ENCODE results near the gene NRIP1.

The NRIP1 gene

DNA sequence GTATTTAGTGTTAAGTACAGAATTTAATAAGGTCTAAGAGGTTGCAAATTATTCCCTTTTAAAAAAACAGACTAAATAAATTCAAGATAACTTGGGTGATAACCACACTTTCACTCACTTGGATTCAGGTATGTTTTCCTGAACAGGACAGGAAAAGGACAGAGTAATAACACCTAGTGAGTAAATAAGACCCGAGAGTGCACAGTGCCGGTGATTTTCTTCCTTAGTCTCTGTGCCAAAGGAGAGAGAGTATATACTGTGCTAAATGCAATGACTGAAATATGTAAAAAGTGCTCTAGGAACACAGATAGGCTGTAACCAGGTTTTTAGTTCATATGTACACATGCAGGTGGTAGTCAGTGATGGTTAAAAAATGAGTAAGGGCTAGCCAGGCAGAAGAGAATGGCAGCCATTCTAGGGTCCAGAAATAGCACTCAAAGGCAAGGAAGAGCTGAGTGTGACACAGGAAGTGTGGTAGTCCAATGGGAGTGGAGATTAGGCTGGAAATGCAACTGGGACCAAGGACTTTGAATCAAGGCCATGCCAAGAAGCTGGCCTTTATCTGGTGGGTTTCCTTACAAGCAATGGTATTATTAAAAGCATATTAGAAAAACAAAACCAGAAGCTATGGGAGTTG, 58.1 kb downstream of the NRIP1 start:
- DNase-seq = no peak

DNA sequence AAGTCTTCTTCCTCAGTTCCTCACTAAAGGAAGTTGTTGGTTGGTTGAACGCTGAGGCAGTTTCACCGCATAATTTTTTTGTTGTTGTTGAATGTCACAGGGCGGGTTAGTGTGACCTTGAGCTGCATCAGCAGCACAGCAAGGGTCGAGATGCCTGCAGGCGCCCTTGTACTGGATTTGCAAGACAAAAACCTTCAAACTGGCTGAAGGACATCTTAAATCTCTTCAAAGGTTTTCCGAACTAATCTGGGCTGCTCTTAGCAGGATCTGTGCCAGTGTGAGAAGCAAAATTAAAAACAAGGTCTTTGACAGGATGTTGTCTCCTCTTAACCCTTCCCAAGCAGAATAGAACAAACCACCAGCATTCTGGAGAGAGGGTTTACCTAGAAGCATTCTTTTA, 59.4 kb downstream of the NRIP1 start:
- no peak for DNase-seq

DNA sequence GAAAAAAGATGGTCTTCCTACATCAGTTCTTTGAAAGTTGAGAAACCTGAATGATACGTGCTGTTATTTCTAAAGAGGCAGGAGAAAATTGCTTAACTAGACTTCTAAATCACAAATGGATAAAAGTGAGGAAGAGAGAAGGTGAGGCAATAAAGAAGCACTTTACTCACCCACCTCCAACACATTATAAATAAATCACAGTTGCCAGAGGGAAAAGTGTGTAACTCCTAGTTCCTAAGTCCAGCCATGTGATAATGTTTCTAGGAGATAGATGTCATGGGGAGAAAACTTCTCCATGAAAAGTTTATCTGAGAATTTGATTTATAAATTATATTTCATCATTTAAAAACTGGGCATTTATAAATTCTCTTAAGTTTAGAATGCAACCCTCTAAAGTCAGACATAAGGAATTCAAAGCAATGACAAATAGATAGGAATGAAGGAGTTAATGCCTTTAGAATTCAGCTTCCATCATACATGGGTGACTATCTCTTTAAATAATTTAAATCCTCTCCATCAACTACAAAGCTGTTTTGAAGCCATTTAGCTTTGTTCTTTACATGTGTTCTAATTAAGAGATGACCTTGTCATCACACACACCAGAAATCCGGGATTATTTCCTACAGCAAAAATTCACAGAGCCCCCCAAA, 60.0 kb downstream of the NRIP1 start:
- DNase-seq = peak; percentile 72

DNA sequence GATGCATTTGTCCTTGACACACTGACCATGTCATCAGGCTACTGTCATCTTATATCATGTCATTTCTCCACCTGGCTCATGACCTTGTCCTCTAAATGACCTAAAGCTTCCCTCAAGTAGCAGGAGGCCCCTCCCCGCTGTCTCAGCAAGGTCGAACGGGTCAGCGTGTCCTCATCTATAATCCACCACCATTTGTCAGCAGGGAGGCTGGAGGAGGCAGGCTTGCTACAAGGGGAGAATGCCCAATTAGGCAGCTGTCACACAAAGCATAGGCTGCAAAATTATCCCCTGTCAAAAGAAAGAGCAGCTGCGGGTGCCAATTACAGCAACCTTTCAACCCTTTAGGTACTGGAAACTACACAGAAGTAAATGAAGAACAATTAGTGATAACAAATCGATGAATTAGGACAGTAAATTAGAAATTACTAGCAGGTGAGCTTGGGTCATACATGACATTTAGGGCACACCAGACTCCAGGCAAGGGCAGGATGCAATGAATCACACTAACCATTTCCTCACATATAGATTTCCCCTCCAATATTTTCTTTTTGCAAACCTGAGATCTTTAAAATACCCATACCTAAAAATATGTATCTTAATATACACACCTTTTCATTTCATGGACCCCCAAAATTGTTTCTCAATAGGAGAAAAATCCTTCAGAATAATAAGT, 61.2 kb downstream of the NRIP1 start:
- DNase-seq = no peak

DNA sequence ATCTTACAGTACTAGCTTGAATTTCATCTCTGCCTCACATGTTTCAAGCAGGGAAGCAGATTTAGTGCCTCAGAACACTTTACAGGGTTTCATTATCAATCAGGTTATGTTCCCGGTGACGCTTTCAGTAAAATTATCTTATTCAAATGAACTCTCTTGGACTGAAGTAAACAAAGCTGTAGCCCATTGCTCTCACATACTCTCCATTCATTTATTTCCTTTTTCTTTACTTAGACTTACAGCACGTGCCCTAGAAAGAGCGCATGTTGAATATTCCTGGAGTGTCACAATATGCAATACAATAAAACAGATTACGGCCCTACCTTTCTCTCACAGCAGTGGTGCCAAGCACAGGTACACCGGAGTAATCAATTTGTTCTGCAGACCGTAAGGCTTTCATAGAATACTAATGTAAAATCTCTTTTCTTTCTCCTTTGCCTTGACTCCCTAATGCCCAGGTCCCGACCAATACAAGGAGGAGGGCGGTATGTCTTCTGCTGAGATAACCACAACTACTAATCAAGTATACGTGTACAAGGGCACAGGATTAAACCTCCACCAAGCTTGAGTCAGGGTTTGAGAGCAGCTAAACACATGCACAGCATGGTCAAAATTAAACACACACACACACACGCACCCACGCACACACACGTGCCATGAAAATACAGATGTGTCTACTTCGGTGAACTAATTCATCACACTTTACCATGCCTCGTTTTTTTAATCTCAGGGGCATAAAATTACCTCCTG, 62.8 kb downstream of the NRIP1 start:
- DNase-seq = peak; percentile 22

DNA sequence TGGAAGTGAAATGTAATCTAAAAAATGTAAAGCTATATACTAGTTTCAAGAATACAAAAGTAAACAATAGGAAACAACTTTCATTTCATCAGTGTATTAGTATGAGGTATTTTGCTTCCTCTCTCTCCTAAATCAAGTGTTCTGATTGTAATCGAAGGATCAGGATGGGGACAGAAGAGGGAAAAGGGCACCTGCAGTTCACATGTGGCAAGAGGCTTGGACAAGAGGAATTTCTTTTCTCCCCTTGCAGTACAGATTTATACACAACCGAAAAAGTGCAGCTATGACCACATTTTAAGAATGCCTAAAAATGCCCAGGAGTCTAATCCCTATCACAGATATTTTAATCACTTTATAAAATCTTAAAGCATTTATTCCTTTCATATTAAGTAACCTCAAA, 63.7 kb downstream of the NRIP1 start:
- DNase-seq = no peak

DNA sequence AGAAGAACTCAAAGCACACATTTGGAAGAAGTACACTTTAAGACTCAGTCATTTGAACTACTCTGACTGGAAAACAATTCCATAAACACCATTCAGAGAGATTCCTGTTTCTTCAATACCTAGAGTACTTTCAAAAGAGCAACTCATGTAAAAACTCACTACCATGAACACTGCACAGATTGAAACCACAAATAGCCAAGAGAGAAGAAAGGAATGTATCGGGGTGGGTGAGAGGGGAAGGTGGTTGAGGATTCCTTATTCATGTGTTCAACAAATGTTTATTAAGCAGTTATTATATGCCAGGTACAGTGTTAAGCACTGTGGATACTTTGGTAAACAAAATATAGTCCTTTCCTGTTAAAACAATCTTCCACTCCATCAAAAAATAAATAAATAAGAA, 64.7 kb downstream of the NRIP1 start:
- DNase-seq = peak; percentile 80

DNA sequence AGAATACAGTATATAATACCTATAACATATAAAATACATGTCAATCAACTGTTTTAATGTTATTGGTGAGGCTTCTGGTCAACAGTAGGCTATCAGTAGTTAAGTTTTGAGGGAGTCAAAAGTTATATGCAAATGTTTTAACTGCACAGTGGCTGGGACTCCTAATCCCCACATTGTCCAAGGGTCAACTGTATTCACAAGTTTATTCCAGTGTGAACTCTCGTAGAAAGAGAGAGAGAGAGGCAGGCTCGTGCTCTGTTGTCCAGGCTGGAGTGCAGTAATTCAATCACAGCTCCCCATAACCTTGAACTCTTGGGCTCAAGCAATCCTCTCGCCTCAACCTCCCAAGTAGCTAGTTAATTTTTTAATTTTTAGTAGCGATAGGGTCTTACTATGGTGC, 66.0 kb downstream of the NRIP1 start:
- no peak for DNase-seq

DNA sequence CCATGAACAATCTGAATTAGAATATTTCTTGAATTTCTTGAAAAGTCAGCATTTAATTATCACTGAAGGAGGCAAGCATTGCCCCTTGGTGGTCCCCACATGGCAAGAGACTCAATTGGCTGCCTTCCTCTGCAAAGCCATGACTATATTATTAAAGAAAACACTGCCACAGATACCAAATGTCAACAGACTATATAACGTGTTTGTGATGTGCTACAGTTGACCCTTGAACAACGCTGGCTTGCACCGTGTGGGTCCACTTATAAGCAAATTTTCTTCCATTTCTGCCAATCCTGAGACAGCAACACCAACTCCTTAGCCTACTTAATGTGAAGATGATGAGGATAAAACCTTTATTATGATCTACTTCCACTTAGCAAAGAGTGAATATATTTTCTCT, 66.5 kb downstream of the NRIP1 start:
- DNase-seq = no peak

DNA sequence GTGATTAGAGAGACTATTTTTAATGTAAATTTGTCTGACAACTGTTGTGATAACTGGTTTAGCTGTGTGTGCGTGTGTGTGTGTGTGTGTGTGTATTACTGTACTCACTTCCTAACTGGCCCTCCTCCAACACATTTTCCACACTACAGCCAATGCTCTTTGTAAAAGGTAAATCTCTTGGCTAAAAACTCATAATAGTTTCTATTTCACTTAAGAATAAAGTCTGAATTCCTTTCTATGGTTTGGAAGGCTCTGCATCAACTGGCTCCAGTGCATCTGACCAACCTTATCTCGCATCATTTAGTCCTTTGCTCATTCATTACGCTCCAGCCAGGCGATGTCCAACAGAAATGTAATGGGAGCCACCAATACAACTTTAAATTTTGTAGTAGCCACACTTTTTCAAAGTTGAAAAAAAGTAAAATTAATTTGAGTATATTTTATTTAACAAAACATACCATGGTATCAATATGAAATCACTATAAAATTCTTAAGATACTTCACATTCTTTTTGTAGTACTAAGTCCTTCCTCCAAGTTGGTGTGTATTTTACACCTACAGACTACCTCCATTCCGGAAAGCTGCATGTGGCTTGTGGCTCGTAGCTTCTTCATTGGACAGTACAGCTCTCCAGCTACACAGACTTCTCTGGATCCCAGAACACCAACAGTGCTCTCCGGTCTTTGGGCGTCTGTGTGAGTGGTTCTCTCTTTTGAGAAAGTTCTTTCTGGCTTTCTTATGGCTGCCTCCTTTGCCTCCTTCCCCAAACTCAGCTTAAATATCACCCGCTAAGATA, 68.9 kb downstream of the NRIP1 start:
- peak; percentile 83 for DNase-seq

DNA sequence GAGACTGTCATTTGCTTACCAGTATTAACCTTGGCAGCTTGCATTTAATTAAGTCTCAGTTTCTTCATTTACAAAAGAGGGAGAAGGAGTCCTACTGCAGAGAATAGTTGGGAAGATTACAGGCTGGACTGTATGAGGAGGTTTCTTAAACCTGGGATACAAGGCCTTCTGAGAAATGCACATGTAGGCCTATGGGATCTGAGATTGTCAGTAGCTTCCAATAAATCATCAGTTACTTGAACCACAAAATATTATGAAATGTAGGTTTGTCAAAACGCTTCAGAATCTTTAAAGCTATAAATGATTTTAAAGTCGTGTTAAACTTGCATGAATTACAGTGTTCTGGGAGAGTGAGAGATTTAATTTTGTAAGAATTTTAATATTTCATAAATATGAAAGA, 69.6 kb downstream of the NRIP1 start:
- peak; percentile 41 for DNase-seq

DNA sequence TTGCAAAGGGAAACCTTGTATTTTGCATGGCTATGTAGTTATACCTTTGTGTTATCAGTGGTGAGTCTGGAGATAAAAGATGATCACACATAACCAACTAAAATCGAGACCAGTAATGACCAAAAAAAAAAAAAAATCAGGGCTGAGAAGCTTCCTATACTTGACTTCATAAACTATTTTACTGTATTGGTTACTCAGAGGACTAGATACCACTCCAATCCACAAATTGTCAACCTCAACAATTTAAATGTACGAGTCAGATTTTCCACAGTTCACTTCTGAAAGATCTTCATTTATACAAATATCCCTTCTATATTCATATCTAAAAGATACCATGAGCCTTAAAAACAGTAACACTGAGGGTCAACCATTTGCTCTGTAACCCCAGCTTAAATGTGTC, 71.7 kb downstream of the NRIP1 start:
- DNase-seq = peak; percentile 54

DNA sequence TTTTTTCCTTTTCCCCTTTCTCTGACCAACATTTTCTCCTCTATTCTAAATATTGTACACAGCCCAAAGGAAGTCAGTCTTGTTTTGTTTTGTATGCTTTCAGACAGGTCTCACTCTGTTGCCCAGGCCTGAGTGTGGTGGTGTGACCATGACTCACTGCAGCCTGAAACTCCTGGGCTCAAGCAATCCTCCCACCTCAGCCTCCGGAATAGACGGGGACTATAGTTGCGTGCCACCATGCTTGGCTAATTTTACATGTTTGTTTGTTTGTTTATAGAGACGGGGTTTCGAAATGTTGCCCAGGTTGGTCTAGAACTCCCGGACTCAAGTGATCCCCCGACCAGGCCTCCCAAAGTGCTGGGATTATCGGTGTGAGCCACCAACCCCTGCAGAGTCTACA, 72.8 kb downstream of the NRIP1 start:
- DNase-seq = no peak

DNA sequence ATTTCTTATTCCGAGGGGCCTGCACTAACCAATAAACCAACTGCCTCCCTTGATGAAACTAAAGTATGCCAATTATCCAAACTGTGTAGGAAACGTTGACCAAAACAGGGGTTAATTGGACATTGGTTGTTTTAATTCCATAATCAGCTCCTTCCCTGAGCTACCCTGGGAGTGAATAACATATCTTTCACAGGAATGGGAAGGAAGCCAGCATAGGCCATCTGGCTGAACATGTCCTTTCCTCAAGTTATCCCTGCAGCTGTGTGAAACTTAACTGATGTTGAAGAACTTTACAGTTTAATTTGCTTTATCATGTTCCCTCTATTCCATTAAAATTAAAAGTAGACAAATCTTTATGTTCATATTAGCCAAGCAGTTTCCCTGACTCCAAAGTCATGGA, 75.4 kb downstream of the NRIP1 start:
- peak; percentile 78 for DNase-seq

DNA sequence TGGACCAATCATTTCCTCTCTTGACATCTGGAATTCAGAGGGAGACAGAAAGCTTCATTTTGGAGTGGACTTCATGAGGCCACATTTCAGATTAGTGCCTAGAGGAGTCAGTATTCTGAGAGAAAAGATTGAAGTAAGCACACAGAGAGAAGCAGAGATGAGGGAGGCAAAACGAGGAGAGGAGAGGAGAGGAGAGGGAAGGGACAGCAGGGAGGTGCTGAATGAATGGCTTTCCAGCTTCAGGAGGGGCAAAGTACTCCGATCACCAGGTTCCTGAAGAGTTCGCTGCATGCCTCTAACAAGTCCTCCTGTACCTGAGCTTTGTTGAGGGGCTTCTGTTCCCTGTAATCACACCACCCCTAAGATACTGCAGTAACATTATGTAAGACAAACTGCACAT, 76.0 kb downstream of the NRIP1 start:
- no peak for DNase-seq

DNA sequence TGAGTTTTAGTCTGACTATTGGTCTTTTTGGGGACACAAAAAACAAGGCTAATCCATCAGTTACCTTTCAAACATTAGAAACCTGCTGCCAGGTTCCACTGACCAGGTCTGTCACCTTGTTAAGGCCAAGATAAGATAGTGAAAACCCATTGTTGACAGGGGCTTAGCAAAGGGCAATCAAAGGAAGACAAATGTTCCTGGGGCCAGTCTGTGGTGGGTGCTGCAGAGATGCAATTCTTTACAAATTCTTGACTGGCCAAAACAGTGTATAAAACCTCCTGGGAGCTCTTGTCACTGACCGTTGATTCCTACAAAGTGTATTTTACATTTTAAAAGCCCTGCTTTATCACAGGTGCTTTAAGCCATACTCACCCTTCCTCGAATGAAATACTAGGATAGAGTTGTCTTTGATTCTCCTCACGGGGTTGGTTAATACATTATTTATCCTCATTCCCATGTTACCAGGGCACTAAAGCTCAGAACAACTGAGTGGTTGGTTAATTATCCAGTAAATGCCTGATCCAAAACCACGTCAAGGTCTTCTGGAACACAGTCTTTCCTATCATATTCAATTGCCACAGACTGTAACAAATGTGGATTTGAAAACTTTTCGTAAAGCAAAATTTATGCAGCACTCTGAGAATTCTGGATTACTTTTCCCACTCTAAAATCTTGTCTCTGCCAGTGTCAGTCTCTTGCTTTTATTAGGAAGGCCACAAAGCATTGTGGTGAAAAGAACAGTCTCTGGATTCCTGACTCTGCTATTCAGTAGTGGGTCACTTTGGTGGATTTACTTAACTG, 77.2 kb downstream of the NRIP1 start:
- DNase-seq = no peak

DNA sequence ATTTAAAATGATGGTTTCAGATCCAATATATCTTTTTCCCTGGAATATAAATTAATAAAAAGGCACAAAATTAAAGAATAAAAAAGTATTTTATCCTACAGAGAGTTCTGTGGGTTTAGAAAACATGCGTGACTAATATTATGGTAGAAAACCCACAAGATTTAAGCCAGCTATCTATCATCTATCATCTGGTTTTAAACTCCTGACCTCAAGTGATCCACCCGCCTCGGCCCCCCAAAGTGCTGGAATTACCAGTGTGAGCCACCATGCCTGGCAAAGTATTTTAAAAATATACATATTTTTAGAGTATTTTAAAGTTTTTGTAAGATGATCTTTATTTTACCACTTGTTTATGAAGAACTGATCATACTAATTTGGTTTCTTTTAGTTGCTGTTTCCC, 79.5 kb downstream of the NRIP1 start:
- peak; percentile 81 for DNase-seq

DNA sequence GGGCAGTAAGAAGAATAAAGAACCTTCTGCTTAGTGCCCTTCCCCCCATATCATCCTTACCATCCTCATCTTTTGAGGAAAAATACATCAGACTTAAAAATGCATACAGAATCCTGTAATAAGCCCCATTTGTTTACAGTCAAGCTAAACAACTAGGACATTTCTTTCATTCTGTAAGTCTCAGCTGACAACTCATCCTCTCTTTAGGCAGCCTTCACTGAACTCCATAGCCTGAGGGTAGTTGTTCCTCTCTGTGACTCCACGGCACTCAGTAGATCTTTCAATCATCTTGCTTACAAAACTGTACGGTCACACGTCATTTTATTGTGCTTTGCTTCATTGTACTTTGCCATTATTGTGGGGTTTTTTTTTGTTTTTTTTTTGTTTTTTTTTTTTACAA, 82.5 kb downstream of the NRIP1 start:
- no peak for DNase-seq

DNA sequence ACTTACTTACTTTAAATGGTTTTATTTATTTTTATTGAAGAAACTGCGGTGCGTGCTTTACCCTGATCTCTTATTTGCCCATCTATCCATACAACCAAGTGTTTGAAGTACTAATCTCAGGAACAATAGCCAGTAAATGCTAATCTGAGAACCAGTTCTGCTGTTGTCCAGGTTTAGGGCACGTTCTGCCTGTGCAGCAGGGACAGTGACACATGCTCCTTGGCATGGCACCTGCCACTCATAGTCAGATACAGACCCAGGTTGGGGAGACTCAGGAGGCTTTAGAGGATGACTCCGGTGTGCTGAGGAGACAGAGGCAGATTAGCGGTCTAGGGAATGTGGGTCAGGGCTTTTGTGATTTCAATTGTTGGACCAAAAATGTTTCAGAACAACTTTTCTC, 83.6 kb downstream of the NRIP1 start:
- DNase-seq = no peak

DNA sequence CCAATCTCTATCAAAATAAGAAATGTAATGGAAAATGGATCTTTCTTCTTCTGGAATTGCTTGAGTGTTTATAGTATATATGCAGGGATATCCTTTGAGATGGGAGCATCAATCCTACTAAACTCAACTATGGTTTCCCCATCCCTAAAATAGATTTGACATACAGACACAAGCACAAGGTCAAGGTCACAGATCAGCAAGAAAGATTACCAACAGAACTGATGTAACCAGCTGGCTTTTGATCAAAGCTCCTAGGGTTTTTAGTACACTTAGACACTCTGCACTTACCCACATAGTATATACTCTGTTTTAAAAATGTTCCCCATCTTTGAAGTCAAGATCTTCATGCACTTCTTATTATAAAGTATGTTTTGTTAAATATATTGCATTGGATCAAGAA, 85.5 kb downstream of the NRIP1 start:
- no peak for DNase-seq

DNA sequence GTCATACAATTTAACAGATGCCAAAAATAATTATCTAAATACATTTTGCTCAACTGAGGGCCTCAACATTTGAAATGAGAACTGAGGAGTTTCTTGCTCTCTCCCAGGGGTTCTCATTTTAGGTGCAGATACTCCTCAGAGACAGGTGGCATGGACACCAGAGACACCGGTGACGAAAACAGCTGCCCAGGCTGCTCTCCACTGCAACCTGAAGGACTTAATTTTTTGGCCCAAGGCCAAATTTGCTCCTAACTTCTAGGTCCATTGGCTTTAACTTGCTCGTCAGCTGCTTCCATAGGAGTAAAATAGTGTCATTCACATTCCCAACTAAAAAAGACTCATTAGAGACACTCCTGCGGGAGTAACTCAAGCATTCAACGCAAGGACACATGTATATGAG, 87.0 kb downstream of the NRIP1 start:
- no peak for DNase-seq
